K562 (cell line): ENCODE data around the gene CRABP2. TPM values are rescaled to one million over a fixed set of nuclear protein-coding genes. Genes with fewer than 3 reads are reported as not detected.

Experiments
- CBFB ChIP-seq: sonication (generic); formaldehyde crosslinking; IDR thresholded peaks from 2 replicates; pipeline ENCODE4 v1.4.0; 2020; ENCODE audit warnings: mild to moderate bottlenecking, missing genetic modification reagents
- CBX8 ChIP-seq: fragments of 200-600 bp; sonication (generic); IDR thresholded peaks from 2 replicates; pipeline ENCODE4 v1.6.1; 2012; ENCODE audit warnings: borderline replicate concordance, mixed run types, low read depth, mild to moderate bottlenecking, moderate library complexity, mixed read lengths, low read length, control low read depth, inconsistent platforms; ENCODE audit not compliant: poor library complexity, severe bottlenecking; ENCODE audit errors: extremely low read depth
- CREM ChIP-seq: IDR thresholded peaks from 2 replicates; pipeline ENCODE4 v1.6.1; 2014; ENCODE audit warnings: antibody characterized with exemption, low read depth
- ELF2 ChIP-seq: fragments of 250-450 bp; sonication (Bioruptor Pico); IDR thresholded peaks from 2 replicates; pipeline ENCODE4 v1.5.0; 2021; ENCODE audit warnings: mild to moderate bottlenecking
- GABPA ChIP-seq: fragments of 200-800 bp; sonication (Bioruptor generic); conservative IDR thresholded peaks from 2 replicates; pipeline ENCODE4 v1.6.1; 2016; ENCODE audit warnings: low read depth, missing genetic modification characterization, missing compliant biosample characterization
- HMG20B ChIP-seq: fragments of 250-450 bp; sonication (Bioruptor Pico); IDR thresholded peaks from 2 replicates; pipeline ENCODE4 v1.5.0; 2021; ENCODE audit warnings: mild to moderate bottlenecking
- KHSRP ChIP-seq: fragments of 450-650 bp; IDR thresholded peaks from 2 replicates; pipeline ENCODE4 v1.6.1; 2017
- MAFG ChIP-seq: fragments of 450-650 bp; conservative IDR thresholded peaks from 2 replicates; pipeline ENCODE4 v1.6.1; 2016; ENCODE audit warnings: missing genetic modification characterization, missing compliant biosample characterization
- MCM2 ChIP-seq: fragments of 450-650 bp; IDR thresholded peaks from 2 replicates; pipeline ENCODE4 v1.6.1; 2017; ENCODE audit warnings: low read depth, mild to moderate bottlenecking
- MYBL2 ChIP-seq, 2 experiments: fragments of 450-650 bp in 1 of 2; sonication (generic) in 1 of 2; formaldehyde crosslinking in 1 of 2; IDR thresholded peaks; 2 replicates each; pipeline versions ENCODE4 v1.6.1 to v1.8.1; 2017 to 2022; ENCODE audit warnings: borderline replicate concordance in 1 of 2, inconsistent platforms in 1 of 2, low read depth in 1 of 2, mild to moderate bottlenecking in 1 of 2, missing genetic modification reagents in 1 of 2, moderate library complexity in 1 of 2
- SAFB2 ChIP-seq: fragments of 200-400 bp; formaldehyde crosslinking; IDR thresholded peaks from 2 replicates; pipeline ENCODE4 v1.6.1; 2018; ENCODE audit warnings: borderline replicate concordance, low read length, low read depth, moderate library complexity; ENCODE audit not compliant: severe bottlenecking
- polyA plus RNA-seq, 8 experiments: library from polyadenylated mRNA; depleted of rRNA in 4 of 8; stranded (reverse) in 5 of 8; unstranded in 3 of 8; fragments of >200 nt; fragmentation: Nextera tagmentation in 2 of 8; fragmentation: Illumina TruSeq in 1 of 8; extraction: Ambion mirVana in 2 of 8; extraction: Trizol in 1 of 8; gene quantifications; 2 replicates each; pipeline versions ENCODE4 v1.2.1 to v1.2.3, GENCODE V29; 2011 to 2014; ENCODE audit warnings: inconsistent platforms in 1 of 8, missing spikeins in 1 of 8
- total RNA-seq, 7 experiments: library from RNA; depleted of rRNA in 6 of 7; stranded (reverse); fragments of >200 nt in 6 of 7; fragmentation: Illumina TruSeq in 2 of 7; extraction: Trizol in 2 of 7; gene quantifications; 2 replicates each; pipeline versions ENCODE4 v1.2.1 to v1.2.3, GENCODE V29; 2011 to 2021; ENCODE audit warnings: low replicate concordance in 1 of 7
- TF ChIP-seq, protein P1 (sequence below): fragments of 200-600 bp; sonication (generic); IDR thresholded peaks from one replicate; pipeline ENCODE4 v1.6.1; 2012; ENCODE audit warnings: mild to moderate bottlenecking, low read depth, low read length, inconsistent platforms

The CRABP2 gene
- total and polyA plus RNA-seq, 9 of the 15 experiments (the other 6 are each of a cell fraction or from before 2014, with no cell fraction given) = 0.30 to 2.5 (median 0.82) TPM

DNA sequence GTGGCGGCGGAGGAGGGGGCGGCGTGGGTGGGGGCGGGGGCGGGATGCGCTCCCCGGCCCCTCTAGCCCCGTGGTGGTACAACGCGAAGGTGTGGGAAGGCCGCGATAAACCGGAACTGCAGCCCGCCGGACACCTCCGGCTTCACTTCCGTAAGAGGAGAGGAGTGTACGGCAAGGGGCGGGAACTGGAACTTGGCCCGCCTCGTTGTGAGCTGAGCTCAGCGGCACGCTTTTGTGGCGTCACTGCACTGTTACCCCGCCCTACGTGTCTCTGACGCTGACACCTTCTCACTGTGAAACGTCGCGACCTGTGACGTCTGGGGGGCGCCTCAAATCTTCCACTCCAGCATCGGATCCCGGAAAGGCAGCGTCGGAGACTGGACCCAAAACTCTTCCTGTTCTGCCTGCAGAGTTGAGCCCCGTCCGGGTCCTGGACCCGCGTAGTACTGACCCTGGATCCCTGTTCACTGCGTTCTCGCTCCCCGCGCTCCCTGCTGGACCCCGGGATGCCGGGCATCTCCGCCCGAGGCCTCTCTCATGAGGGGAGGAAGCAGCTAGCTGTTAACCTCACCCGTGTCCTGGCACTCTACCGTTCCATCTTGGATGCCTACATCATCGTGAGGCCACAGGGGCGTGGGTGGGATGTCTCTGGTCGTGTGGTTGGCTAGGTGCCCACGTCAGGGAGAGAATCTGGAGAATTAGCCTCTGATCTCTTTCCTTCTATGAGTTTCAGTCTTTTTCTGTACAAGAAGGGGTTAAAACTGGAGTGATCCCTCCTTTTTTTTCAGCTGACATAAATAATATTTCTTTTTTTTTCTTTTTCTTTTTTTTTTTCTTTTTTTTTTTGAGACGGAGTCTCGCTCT lies 23.4 kb upstream of the CRABP2 start, which contains the start of gene ISG20L2 (continued):
- TF ChIP-seq, protein P1, sequence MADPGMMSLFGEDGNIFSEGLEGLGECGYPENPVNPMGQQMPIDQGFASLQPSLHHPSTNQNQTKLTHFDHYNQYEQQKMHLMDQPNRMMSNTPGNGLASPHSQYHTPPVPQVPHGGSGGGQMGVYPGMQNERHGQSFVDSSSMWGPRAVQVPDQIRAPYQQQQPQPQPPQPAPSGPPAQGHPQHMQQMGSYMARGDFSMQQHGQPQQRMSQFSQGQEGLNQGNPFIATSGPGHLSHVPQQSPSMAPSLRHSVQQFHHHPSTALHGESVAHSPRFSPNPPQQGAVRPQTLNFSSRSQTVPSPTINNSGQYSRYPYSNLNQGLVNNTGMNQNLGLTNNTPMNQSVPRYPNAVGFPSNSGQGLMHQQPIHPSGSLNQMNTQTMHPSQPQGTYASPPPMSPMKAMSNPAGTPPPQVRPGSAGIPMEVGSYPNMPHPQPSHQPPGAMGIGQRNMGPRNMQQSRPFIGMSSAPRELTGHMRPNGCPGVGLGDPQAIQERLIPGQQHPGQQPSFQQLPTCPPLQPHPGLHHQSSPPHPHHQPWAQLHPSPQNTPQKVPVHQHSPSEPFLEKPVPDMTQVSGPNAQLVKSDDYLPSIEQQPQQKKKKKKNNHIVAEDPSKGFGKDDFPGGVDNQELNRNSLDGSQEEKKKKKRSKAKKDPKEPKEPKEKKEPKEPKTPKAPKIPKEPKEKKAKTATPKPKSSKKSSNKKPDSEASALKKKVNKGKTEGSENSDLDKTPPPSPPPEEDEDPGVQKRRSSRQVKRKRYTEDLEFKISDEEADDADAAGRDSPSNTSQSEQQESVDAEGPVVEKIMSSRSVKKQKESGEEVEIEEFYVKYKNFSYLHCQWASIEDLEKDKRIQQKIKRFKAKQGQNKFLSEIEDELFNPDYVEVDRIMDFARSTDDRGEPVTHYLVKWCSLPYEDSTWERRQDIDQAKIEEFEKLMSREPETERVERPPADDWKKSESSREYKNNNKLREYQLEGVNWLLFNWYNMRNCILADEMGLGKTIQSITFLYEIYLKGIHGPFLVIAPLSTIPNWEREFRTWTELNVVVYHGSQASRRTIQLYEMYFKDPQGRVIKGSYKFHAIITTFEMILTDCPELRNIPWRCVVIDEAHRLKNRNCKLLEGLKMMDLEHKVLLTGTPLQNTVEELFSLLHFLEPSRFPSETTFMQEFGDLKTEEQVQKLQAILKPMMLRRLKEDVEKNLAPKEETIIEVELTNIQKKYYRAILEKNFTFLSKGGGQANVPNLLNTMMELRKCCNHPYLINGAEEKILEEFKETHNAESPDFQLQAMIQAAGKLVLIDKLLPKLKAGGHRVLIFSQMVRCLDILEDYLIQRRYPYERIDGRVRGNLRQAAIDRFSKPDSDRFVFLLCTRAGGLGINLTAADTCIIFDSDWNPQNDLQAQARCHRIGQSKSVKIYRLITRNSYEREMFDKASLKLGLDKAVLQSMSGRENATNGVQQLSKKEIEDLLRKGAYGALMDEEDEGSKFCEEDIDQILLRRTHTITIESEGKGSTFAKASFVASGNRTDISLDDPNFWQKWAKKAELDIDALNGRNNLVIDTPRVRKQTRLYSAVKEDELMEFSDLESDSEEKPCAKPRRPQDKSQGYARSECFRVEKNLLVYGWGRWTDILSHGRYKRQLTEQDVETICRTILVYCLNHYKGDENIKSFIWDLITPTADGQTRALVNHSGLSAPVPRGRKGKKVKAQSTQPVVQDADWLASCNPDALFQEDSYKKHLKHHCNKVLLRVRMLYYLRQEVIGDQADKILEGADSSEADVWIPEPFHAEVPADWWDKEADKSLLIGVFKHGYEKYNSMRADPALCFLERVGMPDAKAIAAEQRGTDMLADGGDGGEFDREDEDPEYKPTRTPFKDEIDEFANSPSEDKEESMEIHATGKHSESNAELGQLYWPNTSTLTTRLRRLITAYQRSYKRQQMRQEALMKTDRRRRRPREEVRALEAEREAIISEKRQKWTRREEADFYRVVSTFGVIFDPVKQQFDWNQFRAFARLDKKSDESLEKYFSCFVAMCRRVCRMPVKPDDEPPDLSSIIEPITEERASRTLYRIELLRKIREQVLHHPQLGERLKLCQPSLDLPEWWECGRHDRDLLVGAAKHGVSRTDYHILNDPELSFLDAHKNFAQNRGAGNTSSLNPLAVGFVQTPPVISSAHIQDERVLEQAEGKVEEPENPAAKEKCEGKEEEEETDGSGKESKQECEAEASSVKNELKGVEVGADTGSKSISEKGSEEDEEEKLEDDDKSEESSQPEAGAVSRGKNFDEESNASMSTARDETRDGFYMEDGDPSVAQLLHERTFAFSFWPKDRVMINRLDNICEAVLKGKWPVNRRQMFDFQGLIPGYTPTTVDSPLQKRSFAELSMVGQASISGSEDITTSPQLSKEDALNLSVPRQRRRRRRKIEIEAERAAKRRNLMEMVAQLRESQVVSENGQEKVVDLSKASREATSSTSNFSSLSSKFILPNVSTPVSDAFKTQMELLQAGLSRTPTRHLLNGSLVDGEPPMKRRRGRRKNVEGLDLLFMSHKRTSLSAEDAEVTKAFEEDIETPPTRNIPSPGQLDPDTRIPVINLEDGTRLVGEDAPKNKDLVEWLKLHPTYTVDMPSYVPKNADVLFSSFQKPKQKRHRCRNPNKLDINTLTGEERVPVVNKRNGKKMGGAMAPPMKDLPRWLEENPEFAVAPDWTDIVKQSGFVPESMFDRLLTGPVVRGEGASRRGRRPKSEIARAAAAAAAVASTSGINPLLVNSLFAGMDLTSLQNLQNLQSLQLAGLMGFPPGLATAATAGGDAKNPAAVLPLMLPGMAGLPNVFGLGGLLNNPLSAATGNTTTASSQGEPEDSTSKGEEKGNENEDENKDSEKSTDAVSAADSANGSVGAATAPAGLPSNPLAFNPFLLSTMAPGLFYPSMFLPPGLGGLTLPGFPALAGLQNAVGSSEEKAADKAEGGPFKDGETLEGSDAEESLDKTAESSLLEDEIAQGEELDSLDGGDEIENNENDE = no peak
- no peak for TF ChIP-seq MYBL2 (IDR thresholded peaks at IDR 0.05; ENCODE audit: low read depth)
- TF ChIP-seq MYBL2 (CRISPR knock-in tag; IDR thresholded peaks at IDR 0.05; ENCODE audit: borderline replicate concordance) = no peak
- no peak for TF ChIP-seq HMG20B
- peak; percentile 82 for TF ChIP-seq GABPA (tag)
- no peak for TF ChIP-seq MCM2
- TF ChIP-seq ELF2 (CRISPR knock-in tag) = no peak
- TF ChIP-seq SAFB2 = no peak
- TF ChIP-seq CREM = peak; percentile 99
- no peak for TF ChIP-seq CBX8
- no peak for TF ChIP-seq CBFB (CRISPR knock-in tag)
- TF ChIP-seq KHSRP = peak; percentile 97
- TF ChIP-seq MAFG (tag) = no peak
